WTC11 (cell line): ENCODE results near the gene NECAB2. TPM values are rescaled to one million over a fixed set of nuclear protein-coding genes. Genes with fewer than 3 reads are reported as not detected.

Source experiments
- ATAC-seq: fragments of 200-7000 bp; cut with Tn5 transposase; 2 replicates; pipeline ENCODE4 v1.10.0; 2021; ENCODE audit warnings: mild to moderate bottlenecking, moderate library complexity
- CTCF ChIA-PET: fragments of 300-600 bp; sonication (Branson Sonifier 250); formaldehyde crosslinking; loops from one replicate; lab custom pipeline; 2021; ENCODE audit warnings: antibody characterized with exemption; lab: Charles Lee
- POLR2A ChIA-PET: fragments of 350-600 bp; sonication (Branson Sonifier 250); formaldehyde crosslinking; loops from one replicate; lab custom pipeline; 2021; ENCODE audit warnings: antibody characterized with exemption; lab: Charles Lee
- DNase-seq: peaks from one replicate; pipeline ENCODE4 v3.0.0; 2021; ENCODE audit warnings: low spot score
- H3K27ac Mint-ChIP-seq: 2 replicates; pipeline ENCODE4 v1.8.0; 2021; ENCODE audit warnings: mixed read lengths
- H3K27me3 Mint-ChIP-seq: 2 replicates; pipeline ENCODE4 v1.8.0; 2021; ENCODE audit warnings: low read depth, mild to moderate bottlenecking, moderate library complexity, mixed read lengths
- H3K36me3 Mint-ChIP-seq: 2 replicates; pipeline ENCODE4 v1.8.0; 2021; ENCODE audit warnings: mixed read lengths
- H3K4me1 Mint-ChIP-seq: 2 replicates; pipeline ENCODE4 v1.8.0; 2022; ENCODE audit warnings: mixed read lengths
- H3K4me3 Mint-ChIP-seq: 2 replicates; pipeline ENCODE4 v1.8.0; 2021; ENCODE audit warnings: mild to moderate bottlenecking, moderate library complexity, mixed read lengths
- H3K9me3 Mint-ChIP-seq: 2 replicates; pipeline ENCODE4 v1.8.0; 2021; ENCODE audit warnings: mixed read lengths
- CREM ChIP-seq: sonication (generic); formaldehyde crosslinking; IDR thresholded peaks from 2 replicates; pipeline ENCODE4 v1.8.1; 2022; ENCODE audit warnings: mild to moderate bottlenecking, missing genetic modification reagents, moderate library complexity
- EMX1 ChIP-seq: fragments of 250-450 bp; sonication (Bioruptor Pico); IDR thresholded peaks from 2 replicates; pipeline ENCODE4 v1.8.0; 2021; ENCODE audit warnings: mild to moderate bottlenecking
- GABPB1 ChIP-seq: sonication (generic); formaldehyde crosslinking; IDR thresholded peaks from 2 replicates; pipeline ENCODE4 v1.8.1; 2023; ENCODE audit warnings: mild to moderate bottlenecking, missing genetic modification reagents
- GRHL2 ChIP-seq: fragments of 250-450 bp; sonication (Bioruptor Pico); IDR thresholded peaks from 2 replicates; pipeline ENCODE4 v1.8.0; 2022; ENCODE audit warnings: mild to moderate bottlenecking, moderate library complexity; ENCODE audit not compliant: insufficient replicate concordance, severe bottlenecking
- JAZF1 ChIP-seq: fragments of 250-450 bp; sonication (Bioruptor Pico); IDR thresholded peaks from 2 replicates; pipeline ENCODE4 v1.9.0; 2021; ENCODE audit warnings: moderate library complexity, mild to moderate bottlenecking, inconsistent platforms
- MYBL2 ChIP-seq: sonication (generic); formaldehyde crosslinking; IDR thresholded peaks from 2 replicates; pipeline ENCODE4 v1.8.1; 2023; ENCODE audit warnings: mild to moderate bottlenecking, moderate library complexity, missing genetic modification reagents
- SOX15 ChIP-seq: fragments of 250-450 bp; sonication (Bioruptor Pico); IDR thresholded peaks from 2 replicates; pipeline ENCODE4 v1.9.0; 2021; ENCODE audit warnings: mild to moderate bottlenecking
- SP1 ChIP-seq: sonication (generic); formaldehyde crosslinking; conservative IDR thresholded peaks from 2 replicates; pipeline ENCODE4 v1.8.1; 2022; ENCODE audit warnings: missing genetic modification reagents
- TP53 ChIP-seq: sonication (generic); formaldehyde crosslinking; IDR thresholded peaks from 2 replicates; pipeline ENCODE4 v1.8.1; 2023; ENCODE audit warnings: mild to moderate bottlenecking, missing genetic modification reagents
- total RNA-seq: library from RNA; stranded (reverse); gene quantifications from 3 replicates; pipeline ENCODE4 v1.2.3, GENCODE V29; 2021
- TF ChIP-seq, protein P1 (sequence below): sonication (generic); formaldehyde crosslinking; conservative IDR thresholded peaks from 2 replicates; pipeline ENCODE4 v1.8.1; 2023; ENCODE audit warnings: mild to moderate bottlenecking, low read depth, missing genetic modification reagents, moderate library complexity
- TF ChIP-seq, protein P2 (sequence below): sonication (generic); formaldehyde crosslinking; IDR thresholded peaks from 2 replicates; pipeline ENCODE4 v1.8.0; 2022; ENCODE audit warnings: missing genetic modification reagents
- TF ChIP-seq, protein P3 (sequence below): sonication (generic); formaldehyde crosslinking; IDR thresholded peaks from 2 replicates; pipeline ENCODE4 v1.8.0; 2022; ENCODE audit warnings: mild to moderate bottlenecking, missing genetic modification reagents
- TF ChIP-seq, protein P4 (sequence below): sonication (generic); formaldehyde crosslinking; IDR thresholded peaks from 2 replicates; pipeline ENCODE4 v1.8.1; 2023; ENCODE audit warnings: mild to moderate bottlenecking, missing genetic modification reagents, moderate library complexity
- TF ChIP-seq, protein P5 (sequence below): sonication (generic); formaldehyde crosslinking; IDR thresholded peaks from 2 replicates; pipeline ENCODE4 v1.8.1; 2022; ENCODE audit warnings: mild to moderate bottlenecking, moderate library complexity, missing genetic modification reagents
- TF ChIP-seq, protein P6 (sequence below): sonication (generic); formaldehyde crosslinking; IDR thresholded peaks from 2 replicates; pipeline ENCODE4 v1.8.1; 2023; ENCODE audit warnings: mild to moderate bottlenecking, missing genetic modification reagents, moderate library complexity
- TF ChIP-seq, protein P7 (sequence below): fragments of 250-450 bp; sonication (Bioruptor Pico); IDR thresholded peaks from 2 replicates; pipeline ENCODE4 v2.1.2; 2022; ENCODE audit warnings: mild to moderate bottlenecking, moderate library complexity

Gene NECAB2
- total RNA-seq, 1 experiment from 2014 or later, result 2.9 TPM

DNA sequence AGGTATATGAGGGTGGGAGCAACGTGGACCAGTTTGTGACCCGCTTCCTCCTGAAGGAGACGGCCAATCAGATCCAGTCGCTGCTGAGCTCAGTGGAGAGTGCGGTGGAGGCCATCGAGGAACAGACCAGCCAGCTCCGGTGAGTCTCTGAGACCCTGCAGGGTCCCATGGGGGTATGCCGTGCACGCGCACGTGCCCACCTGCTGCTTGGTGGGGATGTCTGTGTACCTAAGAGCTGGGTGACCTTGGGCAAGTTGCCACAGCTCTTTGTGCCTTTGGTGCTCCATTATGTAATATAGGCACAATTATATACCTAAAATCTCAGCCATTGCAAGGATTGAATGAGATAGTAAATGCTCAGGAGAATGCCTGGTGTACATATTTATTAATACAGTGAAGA, 22.4 kb downstream of the NECAB2 start (continued):
- TF ChIP-seq, protein P1, sequence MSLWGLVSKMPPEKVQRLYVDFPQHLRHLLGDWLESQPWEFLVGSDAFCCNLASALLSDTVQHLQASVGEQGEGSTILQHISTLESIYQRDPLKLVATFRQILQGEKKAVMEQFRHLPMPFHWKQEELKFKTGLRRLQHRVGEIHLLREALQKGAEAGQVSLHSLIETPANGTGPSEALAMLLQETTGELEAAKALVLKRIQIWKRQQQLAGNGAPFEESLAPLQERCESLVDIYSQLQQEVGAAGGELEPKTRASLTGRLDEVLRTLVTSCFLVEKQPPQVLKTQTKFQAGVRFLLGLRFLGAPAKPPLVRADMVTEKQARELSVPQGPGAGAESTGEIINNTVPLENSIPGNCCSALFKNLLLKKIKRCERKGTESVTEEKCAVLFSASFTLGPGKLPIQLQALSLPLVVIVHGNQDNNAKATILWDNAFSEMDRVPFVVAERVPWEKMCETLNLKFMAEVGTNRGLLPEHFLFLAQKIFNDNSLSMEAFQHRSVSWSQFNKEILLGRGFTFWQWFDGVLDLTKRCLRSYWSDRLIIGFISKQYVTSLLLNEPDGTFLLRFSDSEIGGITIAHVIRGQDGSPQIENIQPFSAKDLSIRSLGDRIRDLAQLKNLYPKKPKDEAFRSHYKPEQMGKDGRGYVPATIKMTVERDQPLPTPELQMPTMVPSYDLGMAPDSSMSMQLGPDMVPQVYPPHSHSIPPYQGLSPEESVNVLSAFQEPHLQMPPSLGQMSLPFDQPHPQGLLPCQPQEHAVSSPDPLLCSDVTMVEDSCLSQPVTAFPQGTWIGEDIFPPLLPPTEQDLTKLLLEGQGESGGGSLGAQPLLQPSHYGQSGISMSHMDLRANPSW, result no peak

DNA sequence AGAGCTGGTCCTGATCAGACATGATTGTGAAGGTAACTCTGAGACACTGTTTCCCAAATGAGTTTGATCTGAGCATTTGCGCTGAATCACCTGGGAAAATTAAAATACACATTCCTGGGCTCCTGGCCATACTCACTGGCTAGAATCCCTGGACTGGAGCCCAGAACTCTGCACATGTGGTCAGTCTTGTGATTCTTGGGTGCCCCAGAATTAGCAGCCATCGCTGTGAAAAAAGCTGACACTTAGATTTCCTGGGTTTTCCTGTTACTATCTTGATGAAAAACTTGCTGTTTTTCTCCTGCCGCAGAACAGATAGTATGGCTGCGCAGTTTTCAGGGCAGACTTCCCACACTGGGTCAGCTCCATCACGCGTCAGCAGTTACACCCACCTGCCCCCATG, 24.6 kb downstream of the NECAB2 start:
- CTCF ChIA-PET, result interaction anchor here (0.7 to 1.1 kb wide), 2 partner anchors 39 to 73 kb away, joined by 3 read pairs; no protein-coding TSS in a partner anchor

DNA sequence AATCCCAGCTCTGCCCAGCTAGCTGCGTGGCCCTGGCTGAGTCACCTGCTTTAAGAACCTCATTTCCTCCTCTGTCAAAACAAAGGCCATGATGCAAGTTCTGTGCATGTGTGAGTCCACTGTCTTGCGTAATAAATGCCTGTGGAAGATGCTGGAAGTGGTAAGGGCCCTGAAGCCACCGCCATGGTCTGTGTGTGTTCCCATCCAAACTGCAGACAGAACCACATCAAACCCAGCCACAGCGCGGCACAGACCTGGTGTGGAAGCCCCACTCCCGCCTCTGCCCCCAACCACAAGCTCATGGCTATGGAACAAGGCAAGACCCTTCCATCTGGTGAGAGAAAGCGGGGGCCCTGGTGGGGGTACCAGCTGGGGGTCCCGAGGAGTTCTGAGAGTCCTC, 26.0 kb downstream of the NECAB2 start:
- H3K27me3 Mint-ChIP-seq, result no peaks in the 10 kb centered on the region
- ChIA-PET POLR2A (interaction anchor here (2.7 kb wide), 1 partner anchor 20 kb away, joined by 10 read pairs; no protein-coding TSS in a partner anchor), CTCF (interaction anchor here (0.5 to 4.0 kb wide), 4 partner anchors 13 to 193 kb away, joined by 3 to 28 read pairs (median 13); partner anchors contain the start of gene TAF1C)
- DNase-seq (no peak), ATAC-seq (no peak)
- TF ChIP-seq JAZF1 (CRISPR knock-in tag) (no peak), GABPB1 (CRISPR knock-in tag) (peak; percentile 98), CREM (no peak), EMX1 (CRISPR knock-in tag) (no peak), TP53 (CRISPR knock-in tag) (no peak)
- TF ChIP-seq, protein P2, sequence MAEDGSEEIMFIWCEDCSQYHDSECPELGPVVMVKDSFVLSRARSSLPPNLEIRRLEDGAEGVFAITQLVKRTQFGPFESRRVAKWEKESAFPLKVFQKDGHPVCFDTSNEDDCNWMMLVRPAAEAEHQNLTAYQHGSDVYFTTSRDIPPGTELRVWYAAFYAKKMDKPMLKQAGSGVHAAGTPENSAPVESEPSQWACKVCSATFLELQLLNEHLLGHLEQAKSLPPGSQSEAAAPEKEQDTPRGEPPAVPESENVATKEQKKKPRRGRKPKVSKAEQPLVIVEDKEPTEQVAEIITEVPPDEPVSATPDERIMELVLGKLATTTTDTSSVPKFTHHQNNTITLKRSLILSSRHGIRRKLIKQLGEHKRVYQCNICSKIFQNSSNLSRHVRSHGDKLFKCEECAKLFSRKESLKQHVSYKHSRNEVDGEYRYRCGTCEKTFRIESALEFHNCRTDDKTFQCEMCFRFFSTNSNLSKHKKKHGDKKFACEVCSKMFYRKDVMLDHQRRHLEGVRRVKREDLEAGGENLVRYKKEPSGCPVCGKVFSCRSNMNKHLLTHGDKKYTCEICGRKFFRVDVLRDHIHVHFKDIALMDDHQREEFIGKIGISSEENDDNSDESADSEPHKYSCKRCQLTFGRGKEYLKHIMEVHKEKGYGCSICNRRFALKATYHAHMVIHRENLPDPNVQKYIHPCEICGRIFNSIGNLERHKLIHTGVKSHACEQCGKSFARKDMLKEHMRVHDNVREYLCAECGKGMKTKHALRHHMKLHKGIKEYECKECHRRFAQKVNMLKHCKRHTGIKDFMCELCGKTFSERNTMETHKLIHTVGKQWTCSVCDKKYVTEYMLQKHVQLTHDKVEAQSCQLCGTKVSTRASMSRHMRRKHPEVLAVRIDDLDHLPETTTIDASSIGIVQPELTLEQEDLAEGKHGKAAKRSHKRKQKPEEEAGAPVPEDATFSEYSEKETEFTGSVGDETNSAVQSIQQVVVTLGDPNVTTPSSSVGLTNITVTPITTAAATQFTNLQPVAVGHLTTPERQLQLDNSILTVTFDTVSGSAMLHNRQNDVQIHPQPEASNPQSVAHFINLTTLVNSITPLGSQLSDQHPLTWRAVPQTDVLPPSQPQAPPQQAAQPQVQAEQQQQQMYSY (CRISPR knock-in tag), result no peak
- H3K4me1 Mint-ChIP-seq, result peaks cover 6% of the 10 kb centered on the region
- H3K9me3 Mint-ChIP-seq, result no peaks in the 10 kb centered on the region
- H3K4me3 Mint-ChIP-seq, result no peak overlapping the region
- H3K36me3 Mint-ChIP-seq, result no peaks in the 10 kb centered on the region; the same call in 1 of the 2 replicates
- no peak overlapping the region for H3K27ac Mint-ChIP-seq

More for the DNA sequence above, 24.6 kb downstream of the NECAB2 start:
- ATAC-seq (no peak), DNase-seq (no peak)
- H3K9me3 Mint-ChIP-seq, result no peaks in the 10 kb centered on the region
- H3K27ac Mint-ChIP-seq, result no peak overlapping the region
- no peak overlapping the region for H3K4me3 Mint-ChIP-seq
- POLR2A ChIA-PET, result no interaction called here
- TF ChIP-seq, protein P3, sequence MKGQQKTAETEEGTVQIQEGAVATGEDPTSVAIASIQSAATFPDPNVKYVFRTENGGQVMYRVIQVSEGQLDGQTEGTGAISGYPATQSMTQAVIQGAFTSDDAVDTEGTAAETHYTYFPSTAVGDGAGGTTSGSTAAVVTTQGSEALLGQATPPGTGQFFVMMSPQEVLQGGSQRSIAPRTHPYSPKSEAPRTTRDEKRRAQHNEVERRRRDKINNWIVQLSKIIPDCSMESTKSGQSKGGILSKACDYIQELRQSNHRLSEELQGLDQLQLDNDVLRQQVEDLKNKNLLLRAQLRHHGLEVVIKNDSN (CRISPR knock-in tag), result no peak
- no peak for TF ChIP-seq GRHL2 (CRISPR knock-in tag)
- no peak for TF ChIP-seq EMX1 (CRISPR knock-in tag)
- TF ChIP-seq, protein P4, sequence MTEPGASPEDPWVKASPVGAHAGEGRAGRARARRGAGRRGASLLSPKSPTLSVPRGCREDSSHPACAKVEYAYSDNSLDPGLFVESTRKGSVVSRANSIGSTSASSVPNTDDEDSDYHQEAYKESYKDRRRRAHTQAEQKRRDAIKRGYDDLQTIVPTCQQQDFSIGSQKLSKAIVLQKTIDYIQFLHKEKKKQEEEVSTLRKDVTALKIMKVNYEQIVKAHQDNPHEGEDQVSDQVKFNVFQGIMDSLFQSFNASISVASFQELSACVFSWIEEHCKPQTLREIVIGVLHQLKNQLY (CRISPR knock-in tag), result no peak
- TF ChIP-seq, protein P5, sequence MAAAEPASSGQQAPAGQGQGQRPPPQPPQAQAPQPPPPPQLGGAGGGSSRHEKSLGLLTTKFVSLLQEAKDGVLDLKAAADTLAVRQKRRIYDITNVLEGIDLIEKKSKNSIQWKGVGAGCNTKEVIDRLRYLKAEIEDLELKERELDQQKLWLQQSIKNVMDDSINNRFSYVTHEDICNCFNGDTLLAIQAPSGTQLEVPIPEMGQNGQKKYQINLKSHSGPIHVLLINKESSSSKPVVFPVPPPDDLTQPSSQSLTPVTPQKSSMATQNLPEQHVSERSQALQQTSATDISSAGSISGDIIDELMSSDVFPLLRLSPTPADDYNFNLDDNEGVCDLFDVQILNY (CRISPR knock-in tag), result no peak
- TF ChIP-seq, protein P6, sequence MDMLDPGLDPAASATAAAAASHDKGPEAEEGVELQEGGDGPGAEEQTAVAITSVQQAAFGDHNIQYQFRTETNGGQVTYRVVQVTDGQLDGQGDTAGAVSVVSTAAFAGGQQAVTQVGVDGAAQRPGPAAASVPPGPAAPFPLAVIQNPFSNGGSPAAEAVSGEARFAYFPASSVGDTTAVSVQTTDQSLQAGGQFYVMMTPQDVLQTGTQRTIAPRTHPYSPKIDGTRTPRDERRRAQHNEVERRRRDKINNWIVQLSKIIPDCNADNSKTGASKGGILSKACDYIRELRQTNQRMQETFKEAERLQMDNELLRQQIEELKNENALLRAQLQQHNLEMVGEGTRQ (CRISPR knock-in tag), result no peak
- no peak for TF ChIP-seq MYBL2 (CRISPR knock-in tag)
- TF ChIP-seq, protein P7, sequence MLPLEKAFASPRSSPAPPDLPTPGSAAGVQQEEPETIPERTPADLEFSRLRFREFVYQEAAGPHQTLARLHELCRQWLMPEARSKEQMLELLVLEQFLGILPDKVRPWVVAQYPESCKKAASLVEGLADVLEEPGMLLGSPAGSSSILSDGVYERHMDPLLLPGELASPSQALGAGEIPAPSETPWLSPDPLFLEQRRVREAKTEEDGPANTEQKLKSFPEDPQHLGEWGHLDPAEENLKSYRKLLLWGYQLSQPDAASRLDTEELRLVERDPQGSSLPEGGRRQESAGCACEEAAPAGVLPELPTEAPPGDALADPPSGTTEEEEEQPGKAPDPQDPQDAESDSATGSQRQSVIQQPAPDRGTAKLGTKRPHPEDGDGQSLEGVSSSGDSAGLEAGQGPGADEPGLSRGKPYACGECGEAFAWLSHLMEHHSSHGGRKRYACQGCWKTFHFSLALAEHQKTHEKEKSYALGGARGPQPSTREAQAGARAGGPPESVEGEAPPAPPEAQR (CRISPR knock-in tag), result no peak
- no peak for TF ChIP-seq SP1 (CRISPR knock-in tag)
- TF ChIP-seq SOX15 (CRISPR knock-in tag), result no peak
- no peaks in the 10 kb centered on the region for H3K27me3 Mint-ChIP-seq
- peaks cover 6% of the 10 kb centered on the region for H3K4me1 Mint-ChIP-seq
- H3K36me3 Mint-ChIP-seq, result no peaks in the 10 kb centered on the region; the same call in 1 of the 2 replicates
